WTC11 (cell line): Measurements from ENCODE around the gene IRF4.

Experiments
- CDX4 ChIP-seq: fragments of 250-450 bp; sonication (Bioruptor Pico); IDR thresholded peaks from 2 replicates; pipeline ENCODE4 v1.9.0; 2021; ENCODE audit warnings: moderate library complexity, mild to moderate bottlenecking, inconsistent platforms, borderline replicate concordance
- CTCF ChIP-seq: fragments of 200-600 bp; IDR thresholded peaks from 2 replicates; pipeline ENCODE4 v1.8.0; 2022; ENCODE audit warnings: antibody characterized with exemption
- GTF2I ChIP-seq: fragments of 250-450 bp; sonication (Bioruptor Pico); conservative IDR thresholded peaks from 2 replicates; pipeline ENCODE4 v1.4.0; 2021; ENCODE audit warnings: mild to moderate bottlenecking
- IRF2 ChIP-seq: sonication (generic); formaldehyde crosslinking; IDR thresholded peaks from 2 replicates; pipeline ENCODE4 v1.8.0; 2022; ENCODE audit warnings: low read depth, missing genetic modification reagents, borderline replicate concordance
- NFE2L1 ChIP-seq: sonication (generic); formaldehyde crosslinking; IDR thresholded peaks from 2 replicates; pipeline ENCODE4 v1.8.1; 2023; ENCODE audit warnings: missing genetic modification reagents
- NFYB ChIP-seq: sonication (generic); formaldehyde crosslinking; conservative IDR thresholded peaks from 2 replicates; pipeline ENCODE4 v1.8.0; 2022; ENCODE audit warnings: low read depth, missing genetic modification reagents
- NR3C1 ChIP-seq: sonication (generic); formaldehyde crosslinking; conservative IDR thresholded peaks from 2 replicates; pipeline ENCODE4 v1.8.1; 2023; ENCODE audit warnings: low read depth, mild to moderate bottlenecking, missing genetic modification reagents
- ZBTB21 ChIP-seq: sonication (generic); formaldehyde crosslinking; IDR thresholded peaks from 2 replicates; pipeline ENCODE4 v1.8.1; 2023; ENCODE audit warnings: mild to moderate bottlenecking, missing genetic modification reagents, borderline replicate concordance
- ZNF138 ChIP-seq: sonication (generic); formaldehyde crosslinking; conservative IDR thresholded peaks from 2 replicates; pipeline ENCODE4 v1.8.1; 2022; ENCODE audit warnings: mild to moderate bottlenecking, moderate library complexity, missing genetic modification reagents
- ZNF671 ChIP-seq: fragments of 250-450 bp; sonication (Bioruptor Pico); IDR thresholded peaks from 2 replicates; pipeline ENCODE4 v1.8.0; 2021; ENCODE audit warnings: mild to moderate bottlenecking
- TF ChIP-seq, protein P1 (sequence below): sonication (generic); formaldehyde crosslinking; IDR thresholded peaks from 2 replicates; pipeline ENCODE4 v1.8.0; 2022; ENCODE audit warnings: mild to moderate bottlenecking, missing genetic modification reagents
- TF ChIP-seq, protein P2 (sequence below): sonication (generic); formaldehyde crosslinking; IDR thresholded peaks from 2 replicates; pipeline ENCODE4 v1.8.0; 2022; ENCODE audit warnings: mild to moderate bottlenecking, missing genetic modification reagents

GRCh38 chr6:437037-437392, 45.5 kb downstream of the IRF4 start:
- TF ChIP-seq NFYB (CRISPR knock-in tag) (no peak), IRF2 (no peak), CTCF (no peak), CDX4 (CRISPR knock-in tag) (no peak), ZBTB21 (CRISPR knock-in tag) (no peak), NFE2L1 (CRISPR knock-in tag) (no peak), ZNF138 (CRISPR knock-in tag) (no peak), NR3C1 (CRISPR knock-in tag) (no peak), GTF2I (CRISPR knock-in tag) (no peak), ZNF671 (CRISPR knock-in tag) (no peak)
- TF ChIP-seq, protein P1, sequence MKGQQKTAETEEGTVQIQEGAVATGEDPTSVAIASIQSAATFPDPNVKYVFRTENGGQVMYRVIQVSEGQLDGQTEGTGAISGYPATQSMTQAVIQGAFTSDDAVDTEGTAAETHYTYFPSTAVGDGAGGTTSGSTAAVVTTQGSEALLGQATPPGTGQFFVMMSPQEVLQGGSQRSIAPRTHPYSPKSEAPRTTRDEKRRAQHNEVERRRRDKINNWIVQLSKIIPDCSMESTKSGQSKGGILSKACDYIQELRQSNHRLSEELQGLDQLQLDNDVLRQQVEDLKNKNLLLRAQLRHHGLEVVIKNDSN (CRISPR knock-in tag): no peak
- TF ChIP-seq, protein P2, sequence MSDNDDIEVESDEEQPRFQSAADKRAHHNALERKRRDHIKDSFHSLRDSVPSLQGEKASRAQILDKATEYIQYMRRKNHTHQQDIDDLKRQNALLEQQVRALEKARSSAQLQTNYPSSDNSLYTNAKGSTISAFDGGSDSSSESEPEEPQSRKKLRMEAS (CRISPR knock-in tag): no peak
